Neural progenitor cell (in vitro differentiated cells): ENCODE measurements around the gene EFCAB8.

Experiments used
- EZH2 ChIP-seq: fragments of 200-600 bp; sonication (generic); IDR thresholded peaks from 2 replicates; pipeline ENCODE4 v1.6.1; 2017; ENCODE audit warnings: antibody characterized with exemption, mild to moderate bottlenecking, moderate library complexity
- TF ChIP-seq, protein P1 (sequence below): fragments of 200-600 bp; sonication (generic); IDR thresholded peaks from 2 replicates; pipeline ENCODE4 v1.5.1; 2017; ENCODE audit warnings: antibody characterized with exemption, mild to moderate bottlenecking

DNA sequence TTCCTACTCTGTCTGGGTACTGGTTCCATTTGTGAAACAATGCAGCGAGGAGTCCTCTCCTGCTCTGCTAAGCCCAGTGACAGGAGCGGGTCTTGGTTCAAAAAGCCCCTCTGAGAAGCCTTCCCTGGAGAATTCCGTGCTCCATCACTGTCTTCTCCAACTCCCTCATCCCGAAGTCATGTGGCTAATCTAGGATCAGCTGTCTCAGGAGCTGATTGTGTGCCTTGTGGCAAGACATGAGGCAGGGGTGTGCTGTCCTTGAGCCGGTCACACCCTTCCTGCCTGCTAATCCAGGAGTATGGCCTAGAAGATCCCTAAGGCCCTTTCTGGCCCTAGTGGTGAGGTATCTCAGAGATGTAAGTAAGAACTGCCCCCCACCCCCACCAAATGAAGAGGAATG is 72.0 kb downstream of the EFCAB8 start:
- no peak for TF ChIP-seq EZH2
- TF ChIP-seq, protein P1, sequence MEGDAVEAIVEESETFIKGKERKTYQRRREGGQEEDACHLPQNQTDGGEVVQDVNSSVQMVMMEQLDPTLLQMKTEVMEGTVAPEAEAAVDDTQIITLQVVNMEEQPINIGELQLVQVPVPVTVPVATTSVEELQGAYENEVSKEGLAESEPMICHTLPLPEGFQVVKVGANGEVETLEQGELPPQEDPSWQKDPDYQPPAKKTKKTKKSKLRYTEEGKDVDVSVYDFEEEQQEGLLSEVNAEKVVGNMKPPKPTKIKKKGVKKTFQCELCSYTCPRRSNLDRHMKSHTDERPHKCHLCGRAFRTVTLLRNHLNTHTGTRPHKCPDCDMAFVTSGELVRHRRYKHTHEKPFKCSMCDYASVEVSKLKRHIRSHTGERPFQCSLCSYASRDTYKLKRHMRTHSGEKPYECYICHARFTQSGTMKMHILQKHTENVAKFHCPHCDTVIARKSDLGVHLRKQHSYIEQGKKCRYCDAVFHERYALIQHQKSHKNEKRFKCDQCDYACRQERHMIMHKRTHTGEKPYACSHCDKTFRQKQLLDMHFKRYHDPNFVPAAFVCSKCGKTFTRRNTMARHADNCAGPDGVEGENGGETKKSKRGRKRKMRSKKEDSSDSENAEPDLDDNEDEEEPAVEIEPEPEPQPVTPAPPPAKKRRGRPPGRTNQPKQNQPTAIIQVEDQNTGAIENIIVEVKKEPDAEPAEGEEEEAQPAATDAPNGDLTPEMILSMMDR: no peak
